Activated CD8-positive, alpha-beta memory T cell treated with anti-CD3 and anti-CD28 coated beads, Interleukin-2, amount 50 U/mL, for 48 hours (primary cell): ENCODE measurements around the gene MYLK2.

Experiments
- DNase-seq: peaks from one replicate; pipeline ENCODE4 v3.0.0-alpha.2; 2020

Gene MYLK2

GRCh38 chr20:31836853-31837608 is 17.9 kb downstream of the MYLK2 start:
- DNase-seq = no peak

GRCh38 chr20:31837896-31838397 is 18.8 kb downstream of the MYLK2 start:
- no peak for DNase-seq

GRCh38 chr20:31838646-31839292 is 19.6 kb downstream of the MYLK2 start:
- no peak for DNase-seq

GRCh38 chr20:31839782-31840487 is 20.8 kb downstream of the MYLK2 start:
- no peak for DNase-seq

GRCh38 chr20:31840906-31841816 is 22.0 kb downstream of the MYLK2 start:
- no peak for DNase-seq

- no peak for DNase-seq
Measured at GRCh38 chr20:31841928-31842327, 22.8 kb downstream of the MYLK2 start.

- no peak for DNase-seq
Measured at GRCh38 chr20:31842471-31843157, 23.5 kb downstream of the MYLK2 start.

- DNase-seq = no peak
Measured at GRCh38 chr20:31843288-31843687, 24.1 kb downstream of the MYLK2 start.

- DNase-seq = no peak
Measured at GRCh38 chr20:31843881-31844280, 24.7 kb downstream of the MYLK2 start.

GRCh38 chr20:31844737-31845299 is 25.7 kb downstream of the MYLK2 start:
- DNase-seq = no peak

GRCh38 chr20:31845300-31845863 is 26.2 kb downstream of the MYLK2 start, which contains the start of gene FOXS1:
Gene FOXS1, minus strand, starts transcription at chr20:31845604. Its CDS starts 62 bp downstream, at chr20:31845542.
- no peak for DNase-seq

- no peak for DNase-seq
Measured at GRCh38 chr20:31846793-31847138, 27.6 kb downstream of the MYLK2 start.

GRCh38 chr20:31848088-31848999 is 29.2 kb downstream of the MYLK2 start:
- no peak for DNase-seq

GRCh38 chr20:31849306-31849930 is 30.3 kb downstream of the MYLK2 start:
- DNase-seq = no peak

GRCh38 chr20:31851240-31851955 is 32.2 kb downstream of the MYLK2 start:
- no peak for DNase-seq

GRCh38 chr20:31853481-31853880 is 34.3 kb downstream of the MYLK2 start:
- DNase-seq = no peak

- no peak for DNase-seq
Measured at GRCh38 chr20:31856516-31856915, 37.4 kb downstream of the MYLK2 start.

- DNase-seq = no peak
Measured at GRCh38 chr20:31857861-31858759, 39.0 kb downstream of the MYLK2 start.
